ENCODE data around the gene TTC33. TPM values are rescaled to one million over a fixed set of nuclear protein-coding genes. Genes with fewer than 3 reads are reported as not detected.

Gene TTC33
- total RNA-seq, 6 experiments from 2014 or later, result 5.6 to 9.2 (median 7.0) TPM

DNA sequence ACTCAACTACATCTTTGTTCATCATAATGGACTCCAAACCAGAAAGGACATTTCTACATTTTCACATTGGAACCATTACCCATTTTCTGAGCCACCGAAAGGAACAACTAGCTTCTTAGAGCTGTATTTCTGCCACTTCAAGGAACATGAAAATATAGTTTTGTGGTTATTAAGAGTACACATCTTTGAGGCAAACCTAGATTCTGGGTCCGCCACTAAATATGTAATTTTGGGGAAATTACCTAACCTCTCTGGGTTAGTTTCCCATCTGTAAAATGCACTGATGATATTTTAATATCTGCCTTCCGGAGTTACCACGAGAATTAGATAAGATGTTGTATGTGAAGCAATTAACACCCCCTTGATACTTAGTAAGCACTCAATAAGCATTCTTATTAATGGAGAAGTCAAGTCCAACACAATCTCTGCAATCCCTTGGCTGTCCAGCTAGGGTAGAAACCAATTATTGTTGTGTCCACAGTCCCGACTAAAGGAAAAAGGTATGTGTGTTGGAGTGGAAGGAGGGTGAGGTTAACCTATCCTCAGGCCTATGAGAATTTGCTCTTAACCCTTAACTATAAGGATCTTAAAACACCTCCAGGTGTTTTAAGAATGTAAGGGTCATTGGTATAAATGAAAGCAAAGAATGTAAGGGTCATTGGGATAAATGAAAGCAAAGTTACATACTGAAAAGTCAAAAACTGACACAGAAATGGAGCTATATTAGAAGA, 170.1 kb downstream of the TTC33 start:
- Histone ChIP-seq H3K9me3 (no peaks in the 10 kb centered on the region), H3K36me3 (no peaks in the 10 kb centered on the region), H3K4me3 (no peak overlapping the region), H3K4me1 (no peaks in the 10 kb centered on the region), H3K27ac (no peak overlapping the region), H3K27me3 (no peaks in the 10 kb centered on the region)
- DNase-seq (no peak), ATAC-seq (no peak)
- 81% methylated on average over 5 of the region's 5 CpGs for WGBS (ENCODE audit: insufficient coverage, low coverage, low lambda C conversion rate, missing lambda C conversion rate)
- intact Hi-C loops (cut with DNase I), result no loop called here
- TF ChIP-seq POLR2A (IDR thresholded peaks at IDR 0.05), result no peak
- TF ChIP-seq, protein P1, sequence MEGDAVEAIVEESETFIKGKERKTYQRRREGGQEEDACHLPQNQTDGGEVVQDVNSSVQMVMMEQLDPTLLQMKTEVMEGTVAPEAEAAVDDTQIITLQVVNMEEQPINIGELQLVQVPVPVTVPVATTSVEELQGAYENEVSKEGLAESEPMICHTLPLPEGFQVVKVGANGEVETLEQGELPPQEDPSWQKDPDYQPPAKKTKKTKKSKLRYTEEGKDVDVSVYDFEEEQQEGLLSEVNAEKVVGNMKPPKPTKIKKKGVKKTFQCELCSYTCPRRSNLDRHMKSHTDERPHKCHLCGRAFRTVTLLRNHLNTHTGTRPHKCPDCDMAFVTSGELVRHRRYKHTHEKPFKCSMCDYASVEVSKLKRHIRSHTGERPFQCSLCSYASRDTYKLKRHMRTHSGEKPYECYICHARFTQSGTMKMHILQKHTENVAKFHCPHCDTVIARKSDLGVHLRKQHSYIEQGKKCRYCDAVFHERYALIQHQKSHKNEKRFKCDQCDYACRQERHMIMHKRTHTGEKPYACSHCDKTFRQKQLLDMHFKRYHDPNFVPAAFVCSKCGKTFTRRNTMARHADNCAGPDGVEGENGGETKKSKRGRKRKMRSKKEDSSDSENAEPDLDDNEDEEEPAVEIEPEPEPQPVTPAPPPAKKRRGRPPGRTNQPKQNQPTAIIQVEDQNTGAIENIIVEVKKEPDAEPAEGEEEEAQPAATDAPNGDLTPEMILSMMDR (IDR thresholded peaks at IDR 0.05), result no peak

DNA sequence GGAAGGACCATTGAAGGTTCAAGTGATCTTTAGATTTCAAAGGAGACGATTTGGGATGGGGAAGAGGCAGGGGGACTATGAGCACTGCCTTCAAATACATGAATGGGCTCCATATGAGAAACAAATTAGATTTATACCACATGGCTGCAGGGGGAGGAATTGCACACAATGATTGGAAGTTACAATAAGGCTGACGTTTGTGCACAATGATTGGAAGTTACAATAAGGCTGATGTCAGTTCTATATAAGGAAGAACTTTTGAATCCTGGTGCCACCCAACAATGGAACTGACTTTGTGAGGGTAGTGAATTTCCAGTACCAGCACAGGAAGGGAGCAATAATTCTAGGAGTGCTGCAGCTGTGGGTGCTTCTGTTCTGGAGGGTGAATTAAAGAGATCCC, 171.7 kb downstream of the TTC33 start:
- no peak for DNase-seq
- Histone ChIP-seq H3K27ac (no peak overlapping the region), H3K9me3 (no peaks in the 10 kb centered on the region), H3K36me3 (no peaks in the 10 kb centered on the region), H3K4me1 (no peaks in the 10 kb centered on the region), H3K4me3 (no peak overlapping the region), H3K27me3 (no peaks in the 10 kb centered on the region)
- TF ChIP-seq, protein P1 (IDR thresholded peaks at IDR 0.05), result no peak
- no peak for TF ChIP-seq POLR2A (IDR thresholded peaks at IDR 0.05)
- ATAC-seq, result no peak
- intact Hi-C loops (cut with DNase I), result no loop called here
- 74% methylated on average over 2 of the region's 2 CpGs for WGBS (ENCODE audit: insufficient coverage, low coverage, low lambda C conversion rate, missing lambda C conversion rate)

DNA sequence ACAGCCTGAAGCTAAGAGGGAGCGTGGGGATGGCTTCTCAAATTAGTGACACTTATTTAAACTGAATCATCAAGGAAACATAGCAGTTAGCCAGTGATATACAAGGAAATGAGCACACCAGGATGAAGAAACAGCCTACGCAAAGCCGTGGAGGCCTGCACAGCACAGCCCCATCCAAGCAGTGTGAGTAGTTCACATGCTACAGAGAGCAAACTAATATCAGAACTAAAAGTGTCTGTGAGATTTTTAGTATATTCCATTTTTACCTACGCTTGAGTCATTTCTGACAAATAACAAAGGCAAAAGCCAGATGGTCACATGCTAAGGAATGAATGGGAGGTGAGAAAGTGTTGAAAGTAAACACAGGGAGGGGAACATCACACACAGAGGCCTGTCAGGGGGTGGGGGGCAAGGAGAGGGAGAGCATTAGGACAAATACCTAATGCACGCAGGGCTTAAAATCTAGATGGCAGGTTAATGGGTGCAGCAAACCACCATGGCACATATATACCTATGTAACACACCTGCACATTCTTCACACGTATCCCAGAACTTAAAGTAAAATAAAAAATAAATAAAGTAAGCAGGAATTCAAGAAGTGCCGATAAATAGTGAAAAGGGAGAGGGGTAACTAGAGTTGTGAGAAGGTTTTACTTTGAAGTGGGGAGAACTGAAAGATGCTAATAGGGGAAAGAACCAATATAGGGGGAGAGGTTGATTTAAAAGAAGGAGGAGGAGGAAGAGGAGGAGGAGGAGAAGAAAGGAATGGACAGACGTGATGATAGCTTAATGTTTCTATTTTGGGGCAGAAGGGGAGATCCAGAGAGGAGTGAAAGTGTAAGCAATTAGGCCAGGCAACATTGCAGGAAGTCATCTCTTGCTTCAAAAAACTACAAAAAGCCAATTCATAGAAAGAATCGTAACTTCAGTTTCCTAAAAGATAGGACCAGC, 177.0 kb downstream of the TTC33 start:
- H3K27me3 ChIP-seq, result no peaks in the 10 kb centered on the region

DNA sequence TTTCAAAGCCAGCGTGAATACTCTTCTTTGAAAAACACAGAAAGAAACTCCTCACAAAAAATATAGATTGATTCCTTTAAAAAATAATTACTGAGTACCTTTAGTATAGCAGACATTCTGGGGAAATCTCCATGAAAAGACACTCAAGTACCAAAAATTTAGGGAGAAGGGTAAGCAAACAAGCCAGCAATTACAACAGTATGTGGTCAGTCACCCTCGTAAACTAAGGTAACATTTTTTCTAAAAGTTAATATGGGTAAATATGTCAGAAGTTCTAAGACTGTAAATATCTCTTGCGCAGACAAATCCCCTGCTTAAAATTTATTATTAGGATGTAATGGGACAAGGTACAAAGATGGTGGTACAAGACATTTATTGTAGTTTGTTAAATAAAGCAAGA, 178.0 kb downstream of the TTC33 start:
- Histone ChIP-seq H3K27ac (no peak overlapping the region), H3K36me3 (no peaks in the 10 kb centered on the region), H3K4me3 (no peak overlapping the region), H3K4me1 (no peaks in the 10 kb centered on the region), H3K27me3 (no peaks in the 10 kb centered on the region), H3K9me3 (no peaks in the 10 kb centered on the region)
- ATAC-seq (no peak), DNase-seq (no peak)
- intact Hi-C loops (cut with DNase I), result no loop called here
- WGBS (ENCODE audit: insufficient coverage, low coverage, low lambda C conversion rate, missing lambda C conversion rate), result 77% methylated on average over 3 of the region's 3 CpGs
- TF ChIP-seq, protein P1 (IDR thresholded peaks at IDR 0.05), result no peak
- TF ChIP-seq POLR2A (IDR thresholded peaks at IDR 0.05), result no peak

More for the DNA sequence above, 177.0 kb downstream of the TTC33 start:
- no peak overlapping the region for H3K27ac ChIP-seq
- no peaks in the 10 kb centered on the region for H3K36me3 ChIP-seq
- intact Hi-C loops (cut with DNase I), result no loop called here
- no peaks in the 10 kb centered on the region for H3K9me3 ChIP-seq
- WGBS (ENCODE audit: insufficient coverage, low coverage, low lambda C conversion rate, missing lambda C conversion rate), result 47% methylated on average over 9 of the region's 9 CpGs
- TF ChIP-seq, protein P1 (IDR thresholded peaks at IDR 0.05), result no peak
- TF ChIP-seq POLR2A (IDR thresholded peaks at IDR 0.05), result no peak
- no peak for ATAC-seq
- no peak overlapping the region for H3K4me3 ChIP-seq
- H3K4me1 ChIP-seq, result no peaks in the 10 kb centered on the region
- no peak for DNase-seq

Measured in right lobe of liver (tissue), 6 donors.